Neuronal stem cell (in vitro differentiated cells): ENCODE results near the gene NPHP4.
"Not testable (repeated sequence)": the region's sequence is repeated elsewhere in the genome, so short reads cannot be mapped to it uniquely, and the experiment has no call there.

ENCODE experiments used
- DNase-seq: peaks from one replicate; pipeline ENCODE4 v3.0.0-alpha.2; 2013; ENCODE audit warnings: low spot score
- H2AFZ ChIP-seq: one replicate; pipeline ENCODE4 v1.6.1; 2013; ENCODE audit warnings: mild to moderate bottlenecking, low read length, inconsistent platforms
- H2AK5ac ChIP-seq: 2 replicates; pipeline ENCODE4 v1.6.1; 2013; ENCODE audit warnings: low read depth, mild to moderate bottlenecking, inconsistent platforms, low read length, moderate library complexity, mixed read lengths
- H2BK120ac ChIP-seq: 2 replicates; pipeline ENCODE4 v1.6.1; 2013; ENCODE audit warnings: low read depth, mild to moderate bottlenecking, inconsistent platforms, low read length, moderate library complexity, mixed read lengths
- H2BK12ac ChIP-seq: one replicate; pipeline ENCODE4 v1.6.1; 2013; ENCODE audit warnings: low read length, inconsistent platforms
- H2BK15ac ChIP-seq: 2 replicates; pipeline ENCODE4 v1.6.1; 2013; ENCODE audit warnings: mild to moderate bottlenecking, low read length, inconsistent platforms, mixed read lengths
- H2BK5ac ChIP-seq: one replicate; pipeline ENCODE4 v1.6.1; 2013; ENCODE audit warnings: inconsistent platforms, mild to moderate bottlenecking, low read length, moderate library complexity
- H3K14ac ChIP-seq: one replicate; pipeline ENCODE4 v1.6.1; 2013; ENCODE audit warnings: low read length, inconsistent platforms
- H3K18ac ChIP-seq: 2 replicates; pipeline ENCODE4 v1.6.1; 2013; ENCODE audit warnings: low read length, inconsistent platforms
- H3K23ac ChIP-seq: 2 replicates; pipeline ENCODE4 v1.6.1; 2013; ENCODE audit warnings: low read depth, mild to moderate bottlenecking, mixed read lengths, low read length, inconsistent platforms; ENCODE audit not compliant: poor library complexity
- H3K27ac ChIP-seq: replicated peaks from 3 replicates; pipeline ENCODE4 v1.5.1; 2013; ENCODE audit warnings: low read length, inconsistent platforms
- H3K27me3 ChIP-seq, 3 experiments: 2 replicates each; pipeline ENCODE4 v1.6.1; 2013; ENCODE audit warnings: low read length in 3 of 3, mild to moderate bottlenecking in 2 of 3, inconsistent platforms in 1 of 3, low read depth in 1 of 3, mixed read lengths in 1 of 3, moderate library complexity in 1 of 3; ENCODE audit not compliant: control insufficient read depth in 3 of 3, insufficient read depth in 3 of 3
- H3K36me3 ChIP-seq, 2 donors: replicated peaks in 1 of 2; 2 replicates each; pipeline ENCODE4 v1.6.1; 2013; ENCODE audit warnings: low read length in 2 of 2; ENCODE audit not compliant: control insufficient read depth in 2 of 2, insufficient read depth in 2 of 2
- H3K4ac ChIP-seq: 2 replicates; pipeline ENCODE4 v1.6.1; 2013; ENCODE audit warnings: inconsistent platforms, mild to moderate bottlenecking, low read length, moderate library complexity
- H3K4me1 ChIP-seq, 2 donors: 1 replicate in 1 of 2; 2 replicates in 1 of 2; pipeline ENCODE4 v1.6.1; 2013; ENCODE audit warnings: low read length in 2 of 2, low read depth in 1 of 2; ENCODE audit not compliant: control insufficient read depth in 2 of 2, insufficient read depth in 1 of 2
- H3K4me2 ChIP-seq: one replicate; pipeline ENCODE4 v1.6.1; 2013; ENCODE audit warnings: mild to moderate bottlenecking, low read length, inconsistent platforms; ENCODE audit not compliant: insufficient read depth, poor library complexity, severe bottlenecking
- H3K4me3 ChIP-seq, 2 donors: 2 replicates each; pipeline ENCODE4 v1.5.1; 2013; ENCODE audit warnings: low read length in 2 of 2, mild to moderate bottlenecking in 2 of 2, inconsistent platforms in 1 of 2, moderate library complexity in 1 of 2
- H3K79me1 ChIP-seq: one replicate; pipeline ENCODE4 v1.6.1; 2013; ENCODE audit warnings: low read depth, mild to moderate bottlenecking, inconsistent platforms, low read length, moderate library complexity
- H3K9ac ChIP-seq: one replicate; pipeline ENCODE4 v1.6.1; 2013; ENCODE audit warnings: mild to moderate bottlenecking, low read depth, low read length, inconsistent platforms; ENCODE audit not compliant: poor library complexity
- H3K9me3 ChIP-seq, 2 donors: replicated peaks in 1 of 2; 2 replicates each; pipeline versions ENCODE3 to v1.6.1; 2013; ENCODE audit warnings: low read length in 2 of 2, mild to moderate bottlenecking in 2 of 2, inconsistent platforms in 1 of 2, low read depth in 1 of 2, mixed read lengths in 1 of 2, moderate library complexity in 1 of 2; ENCODE audit not compliant: control insufficient read depth in 2 of 2, insufficient read depth in 1 of 2
- H4K8ac ChIP-seq: one replicate; pipeline ENCODE4 v1.6.1; 2013; ENCODE audit warnings: low read depth, mild to moderate bottlenecking, inconsistent platforms, low read length, moderate library complexity
- H4K91ac ChIP-seq: one replicate; pipeline ENCODE4 v1.6.1; 2013; ENCODE audit warnings: low read length, low read depth, mild to moderate bottlenecking, inconsistent platforms; ENCODE audit not compliant: poor library complexity
- WGBS, 2 donors: extraction: QIAGEN DNeasy Blood & Tissue Kit; methylation state at CpG; one replicate each; pipeline ENCODE4 v1.1.7; 2013; ENCODE audit warnings: missing lambda C conversion rate in 2 of 2, mixed read lengths in 1 of 2; ENCODE audit not compliant: insufficient read length in 2 of 2, insufficient replicate concordance in 1 of 2; ENCODE audit errors: extremely low coverage in 2 of 2; 5-methylcytosine and 5-hydroxymethylcytosine counted together

Gene NPHP4

DNA sequence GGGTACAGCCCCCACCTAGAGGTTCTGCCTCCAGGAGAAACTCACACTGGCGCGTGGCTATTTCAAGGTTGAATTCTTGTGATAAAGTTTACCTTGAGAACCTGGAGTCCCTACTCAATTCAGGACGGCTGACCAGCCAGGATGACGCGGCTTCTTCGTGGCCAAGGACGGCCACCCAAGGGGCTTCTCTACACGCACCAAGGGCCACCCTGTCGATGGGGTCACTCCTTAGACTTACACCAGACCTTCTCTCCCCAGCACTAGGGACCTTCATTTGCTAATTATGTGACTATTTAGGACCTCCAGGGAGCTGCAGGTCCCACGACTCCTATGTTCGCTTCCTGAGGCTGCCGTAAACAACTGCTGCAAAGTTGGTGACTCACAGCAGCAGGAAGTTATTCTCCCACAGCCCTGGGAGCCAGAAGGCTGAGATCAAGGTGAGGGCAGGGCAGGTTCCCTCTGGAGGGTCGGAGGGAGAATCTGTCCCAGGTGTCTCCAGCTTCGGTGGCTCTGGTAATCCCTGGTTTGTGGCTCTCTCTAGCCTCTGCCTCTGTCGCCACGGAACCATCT, 135.9 kb downstream of the NPHP4 start:
- no peak overlapping the region for H3K18ac ChIP-seq
- no peak overlapping the region for H4K8ac ChIP-seq
- no peak overlapping the region for H3K4ac ChIP-seq

GRCh38 chr1:5855196-5855897, 136.9 kb downstream of the NPHP4 start:
- H2BK12ac ChIP-seq: no peak overlapping the region
- H3K27me3 ChIP-seq: no peaks in the 10 kb centered on the region
- no peak overlapping the region for H3K18ac ChIP-seq
- H3K4me1 ChIP-seq: peaks cover 0 to 4% of the 10 kb centered on the region in 2 donors
- no peak overlapping the region for H2AK5ac ChIP-seq
- no CpG with 5 or more reads among the region's 20 CpGs for WGBS, 2 donors
- H2AFZ ChIP-seq: no peak overlapping the region
- peaks cover 0 to 4% of the 10 kb centered on the region in 2 donors for H3K9me3 ChIP-seq
- H3K79me1 ChIP-seq: peaks cover 2% of the 10 kb centered on the region
- H2BK15ac ChIP-seq: no peak overlapping the region
- H3K4me3 ChIP-seq: no peak overlapping the region
- no peak overlapping the region for H3K9ac ChIP-seq
- no peak overlapping the region for H3K4ac ChIP-seq
- peak overlapping the region; percentile 76 for H3K14ac ChIP-seq
- H3K27ac ChIP-seq: no peak overlapping the region
- no peaks in the 10 kb centered on the region for H3K36me3 ChIP-seq
- no peak overlapping the region for H2BK120ac ChIP-seq
- no peak overlapping the region for H2BK5ac ChIP-seq
- no peak overlapping the region for H4K91ac ChIP-seq
- no peak for DNase-seq
- H4K8ac ChIP-seq: no peak overlapping the region
- H3K4me2 ChIP-seq: no peak overlapping the region
- H3K23ac ChIP-seq: peak overlapping the region; percentile 67

More for the DNA sequence above, 135.9 kb downstream of the NPHP4 start:
- H3K4me2 ChIP-seq: no peak overlapping the region
- H2BK12ac ChIP-seq: no peak overlapping the region
- no peak overlapping the region for H2AFZ ChIP-seq
- no peaks in the 10 kb centered on the region for H3K27me3 ChIP-seq
- peaks cover 0 to 4% of the 10 kb centered on the region in 2 donors for H3K9me3 ChIP-seq
- no peaks in the 10 kb centered on the region for H3K36me3 ChIP-seq
- H3K79me1 ChIP-seq: peaks cover 2% of the 10 kb centered on the region
- no peak overlapping the region for H3K4me3 ChIP-seq
- no peak overlapping the region for H2AK5ac ChIP-seq
- no peak overlapping the region for H2BK120ac ChIP-seq
- DNase-seq: no peak
- no peak overlapping the region for H3K27ac ChIP-seq
- H4K91ac ChIP-seq: no peak overlapping the region
- peak overlapping the region; percentile 66 for H2BK5ac ChIP-seq
- no peak overlapping the region for H3K9ac ChIP-seq
- H3K23ac ChIP-seq: no peak overlapping the region
- WGBS, 2 donors: no CpG with 5 or more reads among the region's 16 CpGs
- H3K4me1 ChIP-seq: peaks cover 0 to 2% of the 10 kb centered on the region in 2 donors
- no peak overlapping the region for H2BK15ac ChIP-seq
- H3K14ac ChIP-seq: no peak overlapping the region

- no peaks in the 10 kb centered on the region for H3K27me3 ChIP-seq
- no peak overlapping the region for H2AFZ ChIP-seq
- peaks cover 2% of the 10 kb centered on the region for H3K79me1 ChIP-seq
- no peak overlapping the region for H2AK5ac ChIP-seq
- peak overlapping the region; percentile 76 for H3K14ac ChIP-seq
- no peak overlapping the region for H2BK120ac ChIP-seq
- no peak overlapping the region for H2BK12ac ChIP-seq
- no peak for DNase-seq
- H3K9me3 ChIP-seq: peaks cover 0 to 4% of the 10 kb centered on the region in 2 donors
- H3K27ac ChIP-seq: no peak overlapping the region
- no peak overlapping the region for H3K4me2 ChIP-seq
- no peak overlapping the region for H3K9ac ChIP-seq
- no peak overlapping the region for H3K4me3 ChIP-seq
- peaks cover 0 to 4% of the 10 kb centered on the region in 2 donors for H3K4me1 ChIP-seq
- H2BK15ac ChIP-seq: no peak overlapping the region
- no peak overlapping the region for H3K4ac ChIP-seq
- H3K23ac ChIP-seq: no peak overlapping the region
- H3K36me3 ChIP-seq: no peaks in the 10 kb centered on the region
- no peak overlapping the region for H4K91ac ChIP-seq
- no peak overlapping the region for H2BK5ac ChIP-seq
- no peak overlapping the region for H3K18ac ChIP-seq
- no CpG with 5 or more reads among the region's 3 CpGs for WGBS, 2 donors
- H4K8ac ChIP-seq: no peak overlapping the region
Observed at GRCh38 chr1:5854754-5855153, 137.5 kb downstream of the NPHP4 start.

DNA sequence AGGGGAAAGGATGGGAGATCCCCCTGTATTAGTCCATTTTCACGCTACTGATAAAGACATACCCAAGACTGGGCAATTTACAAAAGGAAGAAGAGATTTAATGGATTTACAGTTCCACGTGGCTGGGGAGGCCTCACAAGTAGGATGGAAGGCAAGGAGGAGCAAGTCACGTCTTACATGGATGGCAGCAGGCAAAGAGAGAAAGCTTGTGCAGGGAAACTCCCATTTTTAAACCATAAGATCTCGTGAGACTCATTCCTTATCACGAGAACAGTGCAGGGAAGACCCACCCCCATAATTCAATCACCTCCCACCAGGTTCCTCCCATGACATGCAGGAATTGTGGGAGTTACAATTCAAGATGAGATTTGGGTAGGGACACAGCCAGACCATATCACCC, 138.4 kb downstream of the NPHP4 start:
- H2BK5ac ChIP-seq, DNase-seq, H3K79me1 ChIP-seq, H2BK15ac ChIP-seq, H3K36me3 ChIP-seq, H3K9me3 ChIP-seq, H3K23ac ChIP-seq, H3K4me3 ChIP-seq, H2AFZ ChIP-seq, H4K8ac ChIP-seq, H2AK5ac ChIP-seq, H3K4me2 ChIP-seq, H3K27ac ChIP-seq, H3K4ac ChIP-seq, H3K9ac ChIP-seq, H3K27me3 ChIP-seq, H4K91ac ChIP-seq, H2BK120ac ChIP-seq, H3K14ac ChIP-seq, H3K4me1 ChIP-seq, H3K18ac ChIP-seq, H2BK12ac ChIP-seq: not testable (repeated sequence)
- WGBS, 2 donors: no CpG with 5 or more reads among the region's 5 CpGs
